Trophoblast cell (in vitro differentiated cells and primary cell): ENCODE measurements around the gene PIGN.

Experiments used
- DNase-seq, 2 donors: peaks; one replicate each; pipeline ENCODE4 v3.0.0-alpha.2; 2016
- H2AFZ ChIP-seq: 2 replicates; pipeline ENCODE4 v1.6.1; 2013; ENCODE audit warnings: low read length, moderate library complexity, mild to moderate bottlenecking; ENCODE audit not compliant: insufficient read depth, poor library complexity
- H2AK5ac ChIP-seq: 2 replicates; pipeline ENCODE4 v1.6.1; 2013; ENCODE audit warnings: mild to moderate bottlenecking, low read length
- H2BK120ac ChIP-seq: 2 replicates; pipeline ENCODE4 v1.6.1; 2013; ENCODE audit warnings: low read length, mild to moderate bottlenecking, moderate library complexity; ENCODE audit not compliant: insufficient read depth, poor library complexity
- H2BK12ac ChIP-seq: 2 replicates; pipeline ENCODE4 v1.6.1; 2013; ENCODE audit warnings: mild to moderate bottlenecking, low read length, moderate library complexity
- H2BK5ac ChIP-seq: 2 replicates; pipeline ENCODE4 v1.6.1; 2013; ENCODE audit warnings: low read length, low read depth, moderate library complexity, mild to moderate bottlenecking; ENCODE audit not compliant: poor library complexity
- H3K14ac ChIP-seq: 2 replicates; pipeline ENCODE4 v1.6.1; 2013; ENCODE audit warnings: mild to moderate bottlenecking, low read length
- H3K18ac ChIP-seq: 2 replicates; pipeline ENCODE4 v1.6.1; 2013; ENCODE audit warnings: mild to moderate bottlenecking, low read length
- H3K23ac ChIP-seq: 2 replicates; pipeline ENCODE4 v1.6.1; 2013; ENCODE audit warnings: low read length
- H3K27ac ChIP-seq: 2 replicates; pipeline ENCODE4 v1.5.1; 2013; ENCODE audit warnings: low read depth, mild to moderate bottlenecking, inconsistent platforms, low read length, moderate library complexity
- H3K27me3 ChIP-seq: 2 replicates; pipeline ENCODE4 v1.6.1; 2013; ENCODE audit warnings: inconsistent platforms, mild to moderate bottlenecking, low read length, moderate library complexity; ENCODE audit not compliant: insufficient read depth
- H3K36me3 ChIP-seq, 2 experiments: 1 replicate in 1 of 2; 2 replicates in 1 of 2; pipeline ENCODE4 v1.6.1; 2013; ENCODE audit warnings: low read length in 2 of 2, mild to moderate bottlenecking in 2 of 2, moderate library complexity in 1 of 2; ENCODE audit not compliant: insufficient read depth in 2 of 2, control insufficient read depth in 1 of 2
- H3K4ac ChIP-seq: 2 replicates; pipeline ENCODE4 v1.6.1; 2013; ENCODE audit warnings: low read depth, mild to moderate bottlenecking, low read length, moderate library complexity
- H3K4me1 ChIP-seq, 2 experiments: 1 replicate in 1 of 2; 2 replicates in 1 of 2; pipeline ENCODE4 v1.6.1; 2013; ENCODE audit warnings: low read length in 2 of 2, mild to moderate bottlenecking in 2 of 2, moderate library complexity in 1 of 2; ENCODE audit not compliant: insufficient read depth in 2 of 2, control insufficient read depth in 1 of 2
- H3K4me2 ChIP-seq: 2 replicates; pipeline ENCODE4 v1.6.1; 2013; ENCODE audit warnings: inconsistent platforms, mild to moderate bottlenecking, low read length, moderate library complexity
- H3K4me3 ChIP-seq: 2 replicates; pipeline ENCODE4 v1.5.1; 2013; ENCODE audit warnings: mild to moderate bottlenecking, low read depth, low read length, inconsistent platforms
- H3K79me1 ChIP-seq: one replicate; pipeline ENCODE4 v1.6.1; 2013; ENCODE audit warnings: low read length
- H3K79me2 ChIP-seq: 2 replicates; pipeline ENCODE4 v1.6.1; 2013; ENCODE audit warnings: low read length, mild to moderate bottlenecking; ENCODE audit not compliant: control insufficient read depth, insufficient read depth, poor library complexity
- H3K9ac ChIP-seq: 2 replicates; pipeline ENCODE4 v1.6.1; 2013; ENCODE audit warnings: mild to moderate bottlenecking, low read length
- H3K9me3 ChIP-seq: 2 replicates; pipeline ENCODE4 v1.6.1; 2013; ENCODE audit warnings: low read depth, mild to moderate bottlenecking, control low read depth, inconsistent platforms, low read length; ENCODE audit not compliant: insufficient read depth
- H4K12ac ChIP-seq: 2 replicates; pipeline ENCODE4 v1.6.1; 2013; ENCODE audit warnings: low read depth, mild to moderate bottlenecking, low read length, moderate library complexity
- H4K8ac ChIP-seq: 2 replicates; pipeline ENCODE4 v1.6.1; 2013; ENCODE audit warnings: low read depth, mild to moderate bottlenecking, low read length, moderate library complexity
- H4K91ac ChIP-seq: one replicate; pipeline ENCODE4 v1.6.1; 2013; ENCODE audit warnings: low read depth, mild to moderate bottlenecking, low read length, moderate library complexity
- WGBS: extraction: QIAGEN DNeasy Blood & Tissue Kit; methylation state at CpG from one replicate; pipeline ENCODE4 v1.1.7; 2013; ENCODE audit warnings: missing lambda C conversion rate; ENCODE audit not compliant: insufficient read length, insufficient coverage; ENCODE audit errors: extremely low coverage; 5-methylcytosine and 5-hydroxymethylcytosine counted together

Gene PIGN

GRCh38 chr18:62214790-62215189 lies 27.9 kb upstream of the PIGN start:
- Histone ChIP-seq H3K4me2 (no peak overlapping the region), H2BK5ac (no peak overlapping the region), H4K8ac (no peak overlapping the region), H3K27me3 (no peaks in the 10 kb centered on the region), H3K18ac (no peak overlapping the region), H3K9me3 (no peaks in the 10 kb centered on the region), H3K4me1 (no peaks in the 10 kb centered on the region), H3K79me1 (no peaks in the 10 kb centered on the region), H3K79me2 (no peaks in the 10 kb centered on the region), H3K4ac (no peak overlapping the region), H3K14ac (no peak overlapping the region), H3K4me3 (no peak overlapping the region), H3K23ac (no peak overlapping the region), H2AK5ac (no peak overlapping the region), H3K9ac (no peak overlapping the region), H2AFZ (no peak overlapping the region), H3K27ac (no peak overlapping the region), H2BK12ac (no peak overlapping the region), H4K91ac (no peak overlapping the region), H3K36me3 (peaks cover 0 to 10% of the 10 kb centered on the region in 2 experiments), H4K12ac (no peak overlapping the region), H2BK120ac (no peak overlapping the region)
- DNase-seq: no peak
- WGBS: no CpG with 5 or more reads among the region's 1 CpG

- H4K91ac ChIP-seq: no peak overlapping the region
- H3K79me1 ChIP-seq: no peaks in the 10 kb centered on the region
- peaks cover 0 to 10% of the 10 kb centered on the region in 2 experiments for H3K36me3 ChIP-seq
- no peak overlapping the region for H2BK120ac ChIP-seq
- H2AFZ ChIP-seq: no peak overlapping the region
- H3K27me3 ChIP-seq: no peaks in the 10 kb centered on the region
- no peak overlapping the region for H3K14ac ChIP-seq
- H2BK12ac ChIP-seq: no peak overlapping the region
- no peak overlapping the region for H4K12ac ChIP-seq
- no peaks in the 10 kb centered on the region for H3K9me3 ChIP-seq
- H3K9ac ChIP-seq: no peak overlapping the region
- H4K8ac ChIP-seq: no peak overlapping the region
- DNase-seq: no peak
- no peak overlapping the region for H3K4me3 ChIP-seq
- no peak overlapping the region for H3K4ac ChIP-seq
- no peak overlapping the region for H3K27ac ChIP-seq
- H2BK5ac ChIP-seq: no peak overlapping the region
- no peak overlapping the region for H3K18ac ChIP-seq
- no peaks in the 10 kb centered on the region for H3K79me2 ChIP-seq
- H3K4me1 ChIP-seq: no peaks in the 10 kb centered on the region
- no peak overlapping the region for H3K4me2 ChIP-seq
- H2AK5ac ChIP-seq: no peak overlapping the region
- H3K23ac ChIP-seq: no peak overlapping the region
These were observed 24.5 kb upstream of the PIGN start for GRCh38 chr18:62211325-62211828.

- no peak overlapping the region for H2AK5ac ChIP-seq
- no peak for DNase-seq
- H3K4me3 ChIP-seq: no peak overlapping the region
- H3K9me3 ChIP-seq: no peaks in the 10 kb centered on the region
- no peaks in the 10 kb centered on the region for H3K4me1 ChIP-seq
- no peak overlapping the region for H3K4ac ChIP-seq
- no peaks in the 10 kb centered on the region for H3K79me2 ChIP-seq
- H3K23ac ChIP-seq: no peak overlapping the region
- H3K36me3 ChIP-seq: peaks cover 0 to 10% of the 10 kb centered on the region in 2 experiments
- H3K27ac ChIP-seq: no peak overlapping the region
- no peak overlapping the region for H3K4me2 ChIP-seq
- no peak overlapping the region for H2BK12ac ChIP-seq
- no peak overlapping the region for H4K8ac ChIP-seq
- H2BK120ac ChIP-seq: no peak overlapping the region
- H3K9ac ChIP-seq: no peak overlapping the region
- H2BK5ac ChIP-seq: no peak overlapping the region
- H3K79me1 ChIP-seq: no peaks in the 10 kb centered on the region
- no peak overlapping the region for H3K14ac ChIP-seq
- no peak overlapping the region for H2AFZ ChIP-seq
- H4K91ac ChIP-seq: no peak overlapping the region
- WGBS: no CpG with 5 or more reads among the region's 1 CpG
- no peak overlapping the region for H3K18ac ChIP-seq
- no peaks in the 10 kb centered on the region for H3K27me3 ChIP-seq
- no peak overlapping the region for H4K12ac ChIP-seq
These were observed 23.3 kb upstream of the PIGN start for GRCh38 chr18:62210138-62210537.

- H3K9ac ChIP-seq: no peak overlapping the region
- H3K4me2 ChIP-seq: no peak overlapping the region
- H3K14ac ChIP-seq: no peak overlapping the region
- no peak overlapping the region for H4K8ac ChIP-seq
- H3K36me3 ChIP-seq: peaks cover 0 to 4% of the 10 kb centered on the region in 2 experiments
- no peak overlapping the region for H4K12ac ChIP-seq
- no peaks in the 10 kb centered on the region for H3K27me3 ChIP-seq
- no peak overlapping the region for H3K4ac ChIP-seq
- H2BK5ac ChIP-seq: no peak overlapping the region
- H2AK5ac ChIP-seq: no peak overlapping the region
- H3K9me3 ChIP-seq: no peaks in the 10 kb centered on the region
- H2BK120ac ChIP-seq: no peak overlapping the region
- H3K4me1 ChIP-seq: no peaks in the 10 kb centered on the region
- H3K79me2 ChIP-seq: peaks cover 2% of the 10 kb centered on the region
- H3K18ac ChIP-seq: no peak overlapping the region
- H2AFZ ChIP-seq: no peak overlapping the region
- peak in 1 of 2 donors; percentile 31 for DNase-seq
- no peaks in the 10 kb centered on the region for H3K79me1 ChIP-seq
- no peak overlapping the region for H2BK12ac ChIP-seq
- H3K4me3 ChIP-seq: no peak overlapping the region
- H3K23ac ChIP-seq: no peak overlapping the region
- no peak overlapping the region for H4K91ac ChIP-seq
- H3K27ac ChIP-seq: no peak overlapping the region
These were observed 22.2 kb upstream of the PIGN start for GRCh38 chr18:62209046-62209445.
